ENCODE data around the gene DYNC2LI1.

GRCh38 chr2:43842866-43843226 is 69.0 kb downstream of the DYNC2LI1 start:
- TF ChIP-seq, protein P1, sequence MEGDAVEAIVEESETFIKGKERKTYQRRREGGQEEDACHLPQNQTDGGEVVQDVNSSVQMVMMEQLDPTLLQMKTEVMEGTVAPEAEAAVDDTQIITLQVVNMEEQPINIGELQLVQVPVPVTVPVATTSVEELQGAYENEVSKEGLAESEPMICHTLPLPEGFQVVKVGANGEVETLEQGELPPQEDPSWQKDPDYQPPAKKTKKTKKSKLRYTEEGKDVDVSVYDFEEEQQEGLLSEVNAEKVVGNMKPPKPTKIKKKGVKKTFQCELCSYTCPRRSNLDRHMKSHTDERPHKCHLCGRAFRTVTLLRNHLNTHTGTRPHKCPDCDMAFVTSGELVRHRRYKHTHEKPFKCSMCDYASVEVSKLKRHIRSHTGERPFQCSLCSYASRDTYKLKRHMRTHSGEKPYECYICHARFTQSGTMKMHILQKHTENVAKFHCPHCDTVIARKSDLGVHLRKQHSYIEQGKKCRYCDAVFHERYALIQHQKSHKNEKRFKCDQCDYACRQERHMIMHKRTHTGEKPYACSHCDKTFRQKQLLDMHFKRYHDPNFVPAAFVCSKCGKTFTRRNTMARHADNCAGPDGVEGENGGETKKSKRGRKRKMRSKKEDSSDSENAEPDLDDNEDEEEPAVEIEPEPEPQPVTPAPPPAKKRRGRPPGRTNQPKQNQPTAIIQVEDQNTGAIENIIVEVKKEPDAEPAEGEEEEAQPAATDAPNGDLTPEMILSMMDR (conservative IDR thresholded peaks at IDR 0.05 in 1 of 2, IDR thresholded peaks at IDR 0.05 in 1 of 2; ENCODE audit: low read depth in 1 of 2, low read length in 2 of 2), result no peak
- no peak for TF ChIP-seq EZH2 (IDR thresholded peaks at IDR 0.05; ENCODE audit: low read length, missing control alignments)
